ENCODE measurements around the gene CDKN2AIP.
A peak's percentile ranks its signal among the peaks of the same experiment; 100 is the strongest.

The CDKN2AIP gene

GRCh38 chr4:183444214-183445096, at the start of gene CDKN2AIP:
TSS of gene CDKN2AIP (plus strand) at chr4:183444636. CDS start at chr4:183444798, 162 bp downstream.
- Histone ChIP-seq H3K36me3 (peaks cover 36% of the 10 kb centered on the region), H3K27me3 (no peaks in the 10 kb centered on the region), H3K4me3 (peak within 1 kb of the TSS; percentile 93), H3K4me1 (peaks cover 46% of the 10 kb centered on the region), H3K27ac (peak within 1 kb of the TSS; percentile 99), H3K9ac (peak within 1 kb of the TSS; percentile 98), H3K4me2 (peak within 1 kb of the TSS; percentile 97), H3K9me3 (no peaks in the 10 kb centered on the region), H4K20me1 (peaks cover 46% of the 10 kb centered on the region)
- TF ChIP-seq Cebpa-rat (IDR thresholded peaks at IDR 0.05), result no peak

- Histone ChIP-seq H3K9ac (no peak overlapping the region), H3K4me1 (peaks cover 46% of the 10 kb centered on the region), H3K9me3 (no peaks in the 10 kb centered on the region)
These were observed 49.0 kb upstream of the CDKN2AIP start for GRCh38 chr4:183395395-183395794.

GRCh38 chr4:183396227-183396637, 48.2 kb upstream of the CDKN2AIP start:
- Histone ChIP-seq H3K9ac (no peak overlapping the region), H3K4me3 (no peak overlapping the region), H4K20me1 (no peaks in the 10 kb centered on the region), H3K27ac (no peak overlapping the region), H3K4me1 (peaks cover 46% of the 10 kb centered on the region), H3K4me2 (peak overlapping the region; percentile 49), H3K27me3 (no peaks in the 10 kb centered on the region), H3K36me3 (no peaks in the 10 kb centered on the region), H3K9me3 (no peaks in the 10 kb centered on the region)
- no peak for TF ChIP-seq Cebpa-rat (IDR thresholded peaks at IDR 0.05)

More at GRCh38 chr4:183395395-183395794, 49.0 kb upstream of the CDKN2AIP start:
- Histone ChIP-seq H3K27ac (no peak overlapping the region), H3K27me3 (no peaks in the 10 kb centered on the region), H3K36me3 (no peaks in the 10 kb centered on the region), H3K4me2 (no peak overlapping the region), H3K4me3 (no peak overlapping the region), H4K20me1 (no peaks in the 10 kb centered on the region)
- TF ChIP-seq Cebpa-rat (IDR thresholded peaks at IDR 0.05), result no peak

GRCh38 chr4:183397741-183398297, 46.6 kb upstream of the CDKN2AIP start:
- H3K4me1 ChIP-seq, result peaks cover 40% of the 10 kb centered on the region
- H3K27ac ChIP-seq, result peak overlapping the region; percentile 75
- no peak for TF ChIP-seq Cebpa-rat (IDR thresholded peaks at IDR 0.05)
- peak overlapping the region; percentile 85 for H3K4me2 ChIP-seq
- H3K9me3 ChIP-seq, result no peaks in the 10 kb centered on the region
- H3K4me3 ChIP-seq, result peak overlapping the region; percentile 57; the same call in 1 of the 2 replicates
- H3K36me3 ChIP-seq, result no peaks in the 10 kb centered on the region
- no peaks in the 10 kb centered on the region for H3K27me3 ChIP-seq
- no peaks in the 10 kb centered on the region for H4K20me1 ChIP-seq
- H3K9ac ChIP-seq, result peak overlapping the region; percentile 64

GRCh38 chr4:183398298-183399125, 45.9 kb upstream of the CDKN2AIP start:
- Histone ChIP-seq H3K27ac (peak overlapping the region; percentile 75), H3K9ac (peak overlapping the region; percentile 64), H3K36me3 (no peaks in the 10 kb centered on the region), H3K4me1 (peaks cover 40% of the 10 kb centered on the region), H3K27me3 (no peaks in the 10 kb centered on the region), H3K4me3 (peak overlapping the region; percentile 57), H3K4me2 (peak overlapping the region; percentile 85), H3K9me3 (no peaks in the 10 kb centered on the region), H4K20me1 (no peaks in the 10 kb centered on the region)
- TF ChIP-seq Cebpa-rat (IDR thresholded peaks at IDR 0.05), result no peak

- Histone ChIP-seq H3K4me2 (peak overlapping the region; percentile 85), H4K20me1 (no peaks in the 10 kb centered on the region), H3K27ac (no peak overlapping the region), H3K4me1 (peaks cover 40% of the 10 kb centered on the region), H3K9me3 (no peaks in the 10 kb centered on the region), H3K4me3 (no peak overlapping the region), H3K27me3 (no peaks in the 10 kb centered on the region), H3K36me3 (no peaks in the 10 kb centered on the region), H3K9ac (no peak overlapping the region)
- no peak for TF ChIP-seq Cebpa-rat (IDR thresholded peaks at IDR 0.05)
These were observed 45.3 kb upstream of the CDKN2AIP start for GRCh38 chr4:183399126-183399522.

GRCh38 chr4:183399616-183400015, 44.8 kb upstream of the CDKN2AIP start:
- no peaks in the 10 kb centered on the region for H3K9me3 ChIP-seq

GRCh38 chr4:183400035-183400434, 44.4 kb upstream of the CDKN2AIP start:
- H3K27me3 ChIP-seq, result no peaks in the 10 kb centered on the region
- peak overlapping the region; percentile 26 for H3K4me2 ChIP-seq
- H3K9me3 ChIP-seq, result no peaks in the 10 kb centered on the region
- no peak overlapping the region for H3K27ac ChIP-seq
- H3K36me3 ChIP-seq, result no peaks in the 10 kb centered on the region
- H3K4me1 ChIP-seq, result peaks cover 40% of the 10 kb centered on the region
- H3K9ac ChIP-seq, result no peak overlapping the region
- no peak overlapping the region for H3K4me3 ChIP-seq
- TF ChIP-seq Cebpa-rat (IDR thresholded peaks at IDR 0.05), result no peak
- no peaks in the 10 kb centered on the region for H4K20me1 ChIP-seq

More at GRCh38 chr4:183399616-183400015, 44.8 kb upstream of the CDKN2AIP start:
- Histone ChIP-seq H3K36me3 (no peaks in the 10 kb centered on the region), H3K4me2 (peak overlapping the region; percentile 26), H3K27ac (no peak overlapping the region), H3K4me3 (no peak overlapping the region), H4K20me1 (no peaks in the 10 kb centered on the region), H3K9ac (no peak overlapping the region), H3K27me3 (no peaks in the 10 kb centered on the region), H3K4me1 (peaks cover 40% of the 10 kb centered on the region)
- no peak for TF ChIP-seq Cebpa-rat (IDR thresholded peaks at IDR 0.05)

GRCh38 chr4:183401473-183401872, 43.0 kb upstream of the CDKN2AIP start:
- no peak overlapping the region for H3K4me3 ChIP-seq

More at GRCh38 chr4:183401473-183401872, 43.0 kb upstream of the CDKN2AIP start:
- Histone ChIP-seq H3K27ac (no peak overlapping the region), H3K27me3 (no peaks in the 10 kb centered on the region), H3K4me2 (no peak overlapping the region), H3K4me1 (peaks cover 34% of the 10 kb centered on the region), H4K20me1 (no peaks in the 10 kb centered on the region), H3K36me3 (no peaks in the 10 kb centered on the region), H3K9ac (no peak overlapping the region), H3K9me3 (no peaks in the 10 kb centered on the region)
- no peak for TF ChIP-seq Cebpa-rat (IDR thresholded peaks at IDR 0.05)

Data from BLaER1 (cell line).